Measurements from ENCODE around the gene PHLPP1. TPM values are rescaled to one million over a fixed set of nuclear protein-coding genes. Genes with fewer than 3 reads are reported as not detected.

PHLPP1 gene
- total RNA-seq, 4 donors from 2014 or later = 6.3 to 18.0 (median 10.4) TPM

DNA sequence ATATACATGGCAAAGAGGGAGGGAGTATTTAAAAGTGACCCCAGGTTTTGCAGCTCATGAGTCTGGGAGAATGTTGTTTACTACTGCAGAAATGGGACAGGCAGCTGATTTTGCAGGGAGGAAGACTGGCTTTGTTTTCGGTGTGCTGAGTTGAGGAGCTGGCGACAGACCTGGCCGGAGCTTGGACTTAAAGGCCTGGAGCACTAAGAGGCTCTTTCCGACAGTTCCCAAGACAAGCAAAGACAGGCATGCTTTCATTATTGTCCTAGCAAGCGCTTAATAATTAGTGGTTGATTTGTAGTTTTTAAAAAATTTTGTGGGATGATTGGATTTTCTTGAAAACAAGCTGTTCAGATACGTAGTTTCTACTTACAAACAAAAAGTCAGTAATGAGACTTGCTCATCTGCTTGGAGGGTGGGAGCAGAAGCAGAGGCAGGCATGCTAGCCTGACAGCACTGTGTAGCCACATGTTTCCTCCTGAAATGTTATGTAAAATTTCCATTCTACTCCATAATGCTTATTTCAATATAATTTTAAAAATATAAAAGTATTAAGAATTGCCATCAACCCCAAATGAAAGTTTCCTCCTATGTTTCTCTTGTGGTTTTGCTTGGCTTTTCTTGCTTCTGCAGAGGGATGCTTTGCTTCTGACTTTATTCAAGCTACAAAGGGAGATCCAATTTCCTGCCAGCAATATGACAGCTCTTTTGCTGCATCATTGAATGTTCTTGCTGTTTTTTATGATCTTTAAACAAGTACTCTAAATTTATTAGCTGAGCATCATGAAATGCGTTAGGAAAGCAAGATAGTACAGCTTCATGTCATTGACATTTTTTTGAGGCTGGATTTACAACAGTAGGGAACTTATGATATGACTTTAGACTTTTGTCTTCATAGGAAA lies 75.8 kb downstream of the PHLPP1 start:
- DNase-seq (ENCODE audit: low spot score) (no peak), ATAC-seq (ENCODE audit: low FRiP score) (no peak)
- TF ChIP-seq, protein P1, sequence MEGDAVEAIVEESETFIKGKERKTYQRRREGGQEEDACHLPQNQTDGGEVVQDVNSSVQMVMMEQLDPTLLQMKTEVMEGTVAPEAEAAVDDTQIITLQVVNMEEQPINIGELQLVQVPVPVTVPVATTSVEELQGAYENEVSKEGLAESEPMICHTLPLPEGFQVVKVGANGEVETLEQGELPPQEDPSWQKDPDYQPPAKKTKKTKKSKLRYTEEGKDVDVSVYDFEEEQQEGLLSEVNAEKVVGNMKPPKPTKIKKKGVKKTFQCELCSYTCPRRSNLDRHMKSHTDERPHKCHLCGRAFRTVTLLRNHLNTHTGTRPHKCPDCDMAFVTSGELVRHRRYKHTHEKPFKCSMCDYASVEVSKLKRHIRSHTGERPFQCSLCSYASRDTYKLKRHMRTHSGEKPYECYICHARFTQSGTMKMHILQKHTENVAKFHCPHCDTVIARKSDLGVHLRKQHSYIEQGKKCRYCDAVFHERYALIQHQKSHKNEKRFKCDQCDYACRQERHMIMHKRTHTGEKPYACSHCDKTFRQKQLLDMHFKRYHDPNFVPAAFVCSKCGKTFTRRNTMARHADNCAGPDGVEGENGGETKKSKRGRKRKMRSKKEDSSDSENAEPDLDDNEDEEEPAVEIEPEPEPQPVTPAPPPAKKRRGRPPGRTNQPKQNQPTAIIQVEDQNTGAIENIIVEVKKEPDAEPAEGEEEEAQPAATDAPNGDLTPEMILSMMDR (IDR thresholded peaks at IDR 0.05) = no peak

DNA sequence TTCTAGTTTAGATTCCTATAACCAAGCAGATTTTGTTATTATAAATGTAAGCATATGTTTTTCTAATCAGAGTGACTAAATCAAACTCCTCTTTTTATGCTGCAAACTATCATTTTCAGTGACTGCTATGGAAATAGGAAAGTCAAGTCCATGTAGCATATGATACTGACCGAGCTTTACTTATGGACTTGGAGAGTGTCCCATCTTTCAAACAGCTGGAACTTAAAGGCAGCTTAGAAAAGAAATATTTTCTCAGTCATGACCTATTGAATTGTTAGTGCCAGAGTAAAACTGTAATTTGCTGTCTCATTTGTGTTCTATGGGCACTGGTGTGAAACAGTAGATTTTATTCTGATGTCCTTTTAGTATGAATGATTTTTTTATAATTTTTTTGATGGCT lies 76.7 kb downstream of the PHLPP1 start:
- TF ChIP-seq, protein P1 (IDR thresholded peaks at IDR 0.05) = no peak
- no peak for ATAC-seq (ENCODE audit: low FRiP score)
- no peak for DNase-seq (ENCODE audit: low spot score)

DNA sequence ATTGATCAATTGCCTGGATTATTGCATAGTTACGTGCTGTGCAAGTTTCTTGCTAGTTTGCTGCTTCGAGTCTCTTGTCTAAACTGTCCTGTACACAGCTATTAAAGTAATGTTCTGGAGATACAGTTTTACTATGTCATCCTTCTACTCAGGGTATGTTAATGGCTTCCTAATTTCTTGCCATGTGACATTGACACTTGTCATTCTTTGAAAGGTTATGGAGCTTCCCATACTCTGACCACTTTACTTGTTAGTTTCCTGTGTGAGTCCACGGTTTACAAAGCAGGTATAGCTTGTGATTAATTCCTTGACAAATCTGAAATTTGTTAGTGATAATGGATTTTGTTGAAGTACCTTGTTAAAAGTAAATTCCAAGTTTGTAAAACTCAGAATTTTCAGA lies 80.5 kb downstream of the PHLPP1 start:
- no peak for DNase-seq (ENCODE audit: low spot score)
- TF ChIP-seq, protein P1 (IDR thresholded peaks at IDR 0.05) = no peak

GRCh38 chr18:62796216-62796621 lies 80.9 kb downstream of the PHLPP1 start:
- no peak for ATAC-seq (ENCODE audit: low FRiP score)
- TF ChIP-seq, protein P1 (IDR thresholded peaks at IDR 0.05) = no peak
- DNase-seq (ENCODE audit: low spot score) = no peak

More for the DNA sequence above, 80.5 kb downstream of the PHLPP1 start:
- ATAC-seq (ENCODE audit: low FRiP score) = no peak

DNA sequence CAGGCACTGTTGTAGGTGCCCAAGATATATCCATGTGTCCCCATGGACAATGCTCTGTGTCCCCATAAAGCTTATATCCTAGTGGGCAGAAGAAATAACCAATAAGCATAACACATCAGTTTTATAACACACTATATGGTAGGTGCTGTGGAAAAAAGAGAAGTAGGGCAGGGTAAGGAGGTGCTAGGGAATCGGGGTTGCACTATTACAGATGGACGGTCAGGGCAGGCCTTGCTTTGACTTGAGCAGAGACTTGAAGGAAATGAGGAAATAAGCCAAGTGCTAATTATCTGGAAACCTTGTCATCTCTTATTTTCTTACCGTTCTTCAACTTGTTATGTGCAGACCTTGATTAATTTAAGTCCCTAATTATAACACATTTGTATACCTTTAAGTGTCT lies 82.0 kb downstream of the PHLPP1 start:
- DNase-seq (ENCODE audit: low spot score) (no peak), ATAC-seq (ENCODE audit: low FRiP score) (no peak)
- TF ChIP-seq, protein P1 (IDR thresholded peaks at IDR 0.05) = no peak

DNA sequence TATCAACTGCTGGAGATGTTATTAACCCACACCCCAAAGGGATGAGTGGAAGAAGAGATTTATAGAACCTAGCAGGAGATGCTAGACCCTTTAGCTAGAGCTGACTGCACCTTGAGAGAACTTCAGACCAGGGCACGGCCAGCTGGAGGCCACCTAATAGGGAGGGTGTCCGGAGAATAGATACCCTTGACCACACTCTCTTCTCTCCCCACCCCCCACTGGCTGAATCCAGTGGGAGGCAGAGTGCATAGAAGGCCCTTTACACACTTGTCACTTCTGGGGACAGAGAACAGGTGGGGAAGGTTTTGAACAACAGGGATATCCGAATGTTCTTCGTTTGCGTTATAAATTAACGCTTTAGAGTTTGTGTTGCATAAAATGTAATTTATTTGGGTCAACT lies 84.6 kb downstream of the PHLPP1 start:
- TF ChIP-seq, protein P1 (IDR thresholded peaks at IDR 0.05) = no peak
- DNase-seq (ENCODE audit: low spot score) = no peak

GRCh38 chr18:62802523-62802922 lies 87.2 kb downstream of the PHLPP1 start:
- DNase-seq (ENCODE audit: low spot score) (no peak), ATAC-seq (ENCODE audit: low FRiP score) (no peak)
- TF ChIP-seq, protein P1 (IDR thresholded peaks at IDR 0.05) = no peak

More for the DNA sequence above, 84.6 kb downstream of the PHLPP1 start:
- ATAC-seq (ENCODE audit: low FRiP score) = no peak
